ENCODE results near the gene TUBB. TPM values are rescaled to one million over a fixed set of nuclear protein-coding genes. Genes with fewer than 3 reads are reported as not detected.
A peak's percentile ranks its signal among the peaks of the same experiment; 100 is the strongest.
"Not testable (repeated sequence)": the region's sequence is repeated elsewhere in the genome, so short reads cannot be mapped to it uniquely, and the experiment has no call there.

Gene TUBB
- total RNA-seq, 2 experiments from 2014 or later = 1,556 to 1,579 TPM

DNA sequence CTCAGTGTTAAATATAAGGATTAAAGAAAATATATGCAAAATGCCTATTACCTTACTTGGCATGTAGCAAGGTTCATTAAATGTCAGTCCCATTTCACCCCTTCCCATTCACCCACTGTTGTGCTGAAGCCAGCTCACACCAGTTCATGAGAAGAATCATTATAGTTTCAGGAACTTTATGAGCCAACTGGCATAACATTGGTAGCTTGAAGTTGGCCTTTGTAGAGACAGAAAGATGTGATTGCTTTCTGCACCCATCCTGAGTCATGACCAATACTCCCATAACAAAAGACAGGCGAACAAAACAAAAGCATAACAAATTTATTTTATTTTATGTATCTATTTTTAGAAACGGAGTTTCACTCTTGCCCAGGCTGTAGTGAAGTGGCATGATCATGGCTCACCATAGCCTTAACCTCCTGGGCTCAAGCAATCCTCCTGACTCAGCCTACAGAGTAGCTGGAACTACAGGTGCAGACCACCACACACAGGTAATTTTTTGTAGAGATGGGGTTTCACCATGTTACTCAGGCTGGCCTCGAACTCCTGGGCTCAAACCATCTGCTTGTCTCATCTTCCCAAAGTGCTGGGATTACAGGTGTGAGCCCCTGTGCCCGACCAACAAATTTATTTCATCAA, 41.8 kb downstream of the TUBB start:
- ATAC-seq (peak; percentile 68), DNase-seq (no peak)
- H3K27ac Mint-ChIP-seq = peak overlapping the region; percentile 1
- intact Hi-C loops (cut with micrococcal nuclease) = no loop called here
- TF ChIP-seq, protein P1, sequence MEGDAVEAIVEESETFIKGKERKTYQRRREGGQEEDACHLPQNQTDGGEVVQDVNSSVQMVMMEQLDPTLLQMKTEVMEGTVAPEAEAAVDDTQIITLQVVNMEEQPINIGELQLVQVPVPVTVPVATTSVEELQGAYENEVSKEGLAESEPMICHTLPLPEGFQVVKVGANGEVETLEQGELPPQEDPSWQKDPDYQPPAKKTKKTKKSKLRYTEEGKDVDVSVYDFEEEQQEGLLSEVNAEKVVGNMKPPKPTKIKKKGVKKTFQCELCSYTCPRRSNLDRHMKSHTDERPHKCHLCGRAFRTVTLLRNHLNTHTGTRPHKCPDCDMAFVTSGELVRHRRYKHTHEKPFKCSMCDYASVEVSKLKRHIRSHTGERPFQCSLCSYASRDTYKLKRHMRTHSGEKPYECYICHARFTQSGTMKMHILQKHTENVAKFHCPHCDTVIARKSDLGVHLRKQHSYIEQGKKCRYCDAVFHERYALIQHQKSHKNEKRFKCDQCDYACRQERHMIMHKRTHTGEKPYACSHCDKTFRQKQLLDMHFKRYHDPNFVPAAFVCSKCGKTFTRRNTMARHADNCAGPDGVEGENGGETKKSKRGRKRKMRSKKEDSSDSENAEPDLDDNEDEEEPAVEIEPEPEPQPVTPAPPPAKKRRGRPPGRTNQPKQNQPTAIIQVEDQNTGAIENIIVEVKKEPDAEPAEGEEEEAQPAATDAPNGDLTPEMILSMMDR (IDR thresholded peaks at IDR 0.05) = no peak
- no peak overlapping the region for H3K4me3 Mint-ChIP-seq
- H3K27me3 Mint-ChIP-seq = no peaks in the 10 kb centered on the region
- peaks cover 9% of the 10 kb centered on the region for H3K36me3 Mint-ChIP-seq (ENCODE audit: low read depth)
- ChIA-PET POLR2A (interaction anchor here (0.6 to 1.7 kb wide), 7 partner anchors 8 to 57 kb away, joined by 3 to 10 read pairs (median 4); partner anchors contain the start of gene IER3), CTCF (interaction anchor here (1.1 to 2.1 kb wide), 5 partner anchors 8 to 29 kb away, joined by 3 to 9 read pairs (median 3); partner anchors contain the start of gene IER3)
- peaks cover 60% of the 10 kb centered on the region for H3K4me1 Mint-ChIP-seq (ENCODE audit: low read depth)
- peaks cover 4% of the 10 kb centered on the region for H3K9me3 Mint-ChIP-seq

DNA sequence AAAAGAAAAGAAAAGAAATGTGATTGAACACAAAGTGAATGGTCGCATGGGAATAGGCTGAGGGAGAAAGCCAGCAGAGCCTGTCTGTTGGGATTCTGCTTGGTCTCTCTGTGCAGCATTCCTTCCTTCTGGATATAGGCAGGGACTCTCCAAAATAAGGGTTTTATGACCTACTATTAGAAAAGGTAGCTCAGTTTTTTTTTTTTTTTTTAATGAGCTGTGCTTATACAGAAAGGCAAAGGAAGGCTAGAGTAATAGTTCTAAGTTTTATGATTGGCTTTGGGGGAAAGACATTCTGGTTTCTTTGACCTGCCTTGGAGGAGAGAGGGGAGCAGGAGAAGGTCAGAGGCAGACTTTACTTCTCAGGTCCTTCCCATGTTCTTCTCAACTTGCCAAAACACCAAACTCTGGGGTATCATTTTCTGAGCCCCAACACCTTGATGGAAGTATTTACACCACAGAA, 43.0 kb downstream of the TUBB start:
- TF ChIP-seq, protein P1 (IDR thresholded peaks at IDR 0.05) = no peak

DNA sequence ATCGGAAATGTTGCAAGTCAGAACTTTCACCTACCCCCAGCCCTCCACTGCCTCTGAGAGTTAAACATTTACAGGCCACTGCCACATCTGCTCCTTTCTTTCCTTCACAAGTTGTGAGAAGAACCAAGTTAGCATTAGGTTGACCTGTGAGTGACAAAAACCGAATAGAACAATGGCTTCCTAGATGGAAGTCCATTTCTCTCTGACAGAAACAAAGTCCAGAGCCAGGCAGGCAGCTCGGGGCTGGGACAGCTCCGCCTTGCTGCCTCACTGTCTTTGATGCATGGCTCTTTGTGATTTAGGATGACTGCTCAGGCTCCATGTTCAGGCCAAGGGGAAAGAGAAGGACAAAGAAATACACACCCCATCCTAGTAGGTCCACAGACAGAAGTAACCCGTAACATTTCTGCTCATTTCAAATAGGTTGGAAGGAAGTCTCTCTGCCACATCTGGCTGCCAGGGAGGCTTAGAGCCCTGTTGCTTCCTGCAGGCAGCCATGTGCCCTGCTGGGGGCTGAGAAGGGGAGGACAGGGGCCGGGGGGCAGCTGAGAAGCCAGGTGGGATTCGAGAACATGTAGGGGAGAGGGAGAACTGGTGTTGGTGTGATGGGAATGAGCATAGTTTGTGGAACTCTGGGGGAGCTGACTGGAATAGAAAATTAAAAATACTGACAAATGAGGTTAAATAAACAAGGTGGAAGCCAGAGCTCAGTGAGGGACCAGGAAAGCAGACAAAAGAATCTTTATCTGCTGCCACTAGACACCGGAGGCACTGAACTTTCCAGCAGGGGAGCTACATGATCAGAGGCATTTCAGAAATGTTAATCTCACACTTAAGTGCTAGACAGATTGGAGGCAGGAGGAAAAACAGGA, 43.7 kb downstream of the TUBB start:
- Mint-ChIP-seq H3K36me3 (ENCODE audit: low read depth) (peaks cover 11% of the 10 kb centered on the region), H3K27me3 (no peaks in the 10 kb centered on the region), H3K27ac (peak overlapping the region; percentile 85), H3K4me3 (peak overlapping the region; percentile 15), H3K9me3 (peaks cover 4% of the 10 kb centered on the region), H3K4me1 (ENCODE audit: low read depth) (peaks cover 68% of the 10 kb centered on the region)
- TF ChIP-seq, protein P1 (IDR thresholded peaks at IDR 0.05) = no peak
- DNase-seq = no peak
- ChIA-PET POLR2A (interaction anchor here (0.9 to 11.6 kb wide), 6 partner anchors 10 to 56 kb away, joined by 3 to 198 read pairs (median 6); partner anchors contain the start of genes FLOT1 and IER3), CTCF (interaction anchor here (1.2 to 2.5 kb wide), 5 partner anchors 24 to 64 kb away, joined by 3 to 8 read pairs (median 6); no protein-coding TSS in a partner anchor)
- intact Hi-C loops (cut with micrococcal nuclease) = no loop called here
- no peak for ATAC-seq

More for the DNA sequence above, 43.0 kb downstream of the TUBB start:
- Mint-ChIP-seq H3K27me3 (no peaks in the 10 kb centered on the region), H3K36me3 (ENCODE audit: low read depth) (peaks cover 11% of the 10 kb centered on the region), H3K9me3 (peaks cover 4% of the 10 kb centered on the region), H3K27ac (peak overlapping the region; percentile 85), H3K4me1 (ENCODE audit: low read depth) (peaks cover 64% of the 10 kb centered on the region), H3K4me3 (no peak overlapping the region)
- intact Hi-C loops (cut with micrococcal nuclease) = no loop called here
- no peak for ATAC-seq
- DNase-seq = no peak
- CTCF ChIA-PET = interaction anchor here (1.2 to 2.5 kb wide), 4 partner anchors 25 to 65 kb away, joined by 3 to 8 read pairs (median 6); no protein-coding TSS in a partner anchor
- POLR2A ChIA-PET = interaction anchor here (0.9 to 11.6 kb wide), 4 partner anchors 11 to 46 kb away, joined by 3 to 198 read pairs (median 6); partner anchors contain the start of genes FLOT1 and IER3

DNA sequence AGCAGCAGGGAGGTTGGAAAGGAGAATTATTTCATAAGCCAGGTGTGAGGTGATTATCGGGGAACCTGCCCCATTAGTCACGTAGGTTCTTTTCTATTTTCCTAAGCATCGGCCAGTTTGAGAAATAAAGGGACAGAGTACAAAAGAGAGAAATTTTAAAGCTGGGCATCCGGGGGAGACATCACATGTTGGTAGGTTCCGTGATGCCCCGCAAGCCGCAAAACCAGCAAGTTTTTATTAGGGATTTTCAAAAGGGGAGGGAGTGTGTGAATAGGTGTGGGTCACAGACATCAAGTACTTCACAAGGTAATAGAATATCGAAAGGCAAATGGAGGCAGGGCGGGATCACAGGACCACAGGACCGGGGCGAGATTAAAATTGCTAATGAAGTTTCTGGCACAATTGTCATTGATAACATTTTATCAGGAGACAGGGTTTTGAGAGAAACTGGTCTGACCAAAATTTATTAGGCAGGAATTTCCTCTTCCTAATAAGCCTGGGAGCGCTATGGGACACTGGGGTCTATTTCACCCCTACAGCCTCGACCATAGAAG, 44.4 kb downstream of the TUBB start:
- H3K9me3 Mint-ChIP-seq; DNase-seq; ATAC-seq; H3K27me3 Mint-ChIP-seq; intact Hi-C loops (cut with micrococcal nuclease): not testable (repeated sequence)
- ChIA-PET POLR2A (interaction anchor here (1.1 to 11.6 kb wide), 5 partner anchors 9 to 55 kb away, joined by 3 to 198 read pairs (median 6); partner anchors contain the start of genes FLOT1 and IER3), CTCF (interaction anchor here (1.3 to 2.5 kb wide), 3 partner anchors 33 to 63 kb away, joined by 6 to 8 read pairs (median 7); no protein-coding TSS in a partner anchor)
- H3K4me1 Mint-ChIP-seq (ENCODE audit: low read depth) = peaks cover 72% of the 10 kb centered on the region
- peak overlapping the region; percentile 15 for H3K4me3 Mint-ChIP-seq
- peak overlapping the region; percentile 85 for H3K27ac Mint-ChIP-seq
- H3K36me3 Mint-ChIP-seq (ENCODE audit: low read depth) = peaks cover 11% of the 10 kb centered on the region

DNA sequence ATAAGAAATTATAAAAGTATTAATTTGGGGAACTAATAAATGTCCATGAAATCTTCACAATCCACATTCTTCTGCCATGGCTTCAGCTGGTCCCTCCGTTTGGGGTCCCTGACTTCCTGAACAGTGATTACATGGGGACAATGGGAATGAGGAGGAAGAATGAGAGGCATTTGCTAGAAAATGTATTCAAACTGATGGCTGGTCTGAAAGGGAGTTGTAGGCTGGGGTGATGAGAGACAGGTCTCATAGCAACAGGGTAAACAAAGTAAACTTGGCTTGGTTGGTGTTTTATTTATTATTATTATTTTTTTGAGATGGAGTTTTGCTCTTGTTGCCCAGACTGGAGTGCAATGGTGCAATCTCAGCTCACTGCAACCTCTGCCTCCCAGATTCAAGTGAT, 45.3 kb downstream of the TUBB start:
- peak overlapping the region; percentile 52 for H3K27ac Mint-ChIP-seq
- intact Hi-C loops (cut with micrococcal nuclease) = not testable (repeated sequence)

More for the DNA sequence above, 45.3 kb downstream of the TUBB start:
- POLR2A ChIA-PET = interaction anchor here (0.8 to 11.6 kb wide), 6 partner anchors 18 to 64 kb away, joined by 3 to 198 read pairs (median 6); partner anchors contain the start of genes FLOT1 and IER3
- H3K27me3 Mint-ChIP-seq, ATAC-seq, H3K4me3 Mint-ChIP-seq, H3K9me3 Mint-ChIP-seq, DNase-seq: not testable (repeated sequence)
- H3K4me1 Mint-ChIP-seq (ENCODE audit: low read depth) = peaks cover 77% of the 10 kb centered on the region
- CTCF ChIA-PET = interaction anchor here (0.9 to 1.6 kb wide), 6 partner anchors 9 to 64 kb away, joined by 3 to 6 read pairs (median 4); no protein-coding TSS in a partner anchor
- H3K36me3 Mint-ChIP-seq (ENCODE audit: low read depth) = peaks cover 11% of the 10 kb centered on the region

Data from activated CD8-positive, alpha-beta T cell treated with anti-CD3 and anti-CD28 coated beads for 36 hours (primary cell).